NCI-H187 (cell line): Measurements from ENCODE around the gene GAS7.

Source experiments
- DNase-seq, 2 experiments: peaks; one replicate each; lab custom pipeline; 2025; lab: John Stamatoyannopoulos, UW

GAS7 gene

GRCh38 chr17:9886141-9886930 is 312.1 kb downstream of the GAS7 start:
- no peak for DNase-seq

- DNase-seq = no peak
Observed at GRCh38 chr17:9883451-9883850, 315.0 kb downstream of the GAS7 start.

GRCh38 chr17:9880582-9880999 is 317.8 kb downstream of the GAS7 start:
- no peak for DNase-seq

- DNase-seq = no peak
Observed at GRCh38 chr17:9878786-9879525, 319.4 kb downstream of the GAS7 start.

- no peak for DNase-seq
Observed at GRCh38 chr17:9878356-9878755, 320.1 kb downstream of the GAS7 start.

- no peak for DNase-seq
Observed at GRCh38 chr17:9875441-9875840, 323.0 kb downstream of the GAS7 start.

- no peak for DNase-seq
Observed at GRCh38 chr17:9874722-9875121, 323.7 kb downstream of the GAS7 start.

GRCh38 chr17:9872852-9873251 is 325.6 kb downstream of the GAS7 start:
- DNase-seq = no peak

GRCh38 chr17:9868552-9868951 is 329.9 kb downstream of the GAS7 start:
- no peak for DNase-seq

- no peak for DNase-seq
Observed at GRCh38 chr17:9865586-9865985, 332.8 kb downstream of the GAS7 start.

GRCh38 chr17:9862949-9863348 is 335.5 kb downstream of the GAS7 start:
- DNase-seq = no peak

- DNase-seq = no peak
Observed at GRCh38 chr17:9862220-9862619, 336.2 kb downstream of the GAS7 start.

- DNase-seq = no peak
Observed at GRCh38 chr17:9860851-9861250, 337.6 kb downstream of the GAS7 start.
